Superior temporal gyrus (tissue), 1 donor: ENCODE results near the gene SLC47A1.
"Not testable (repeated sequence)": the region's sequence is repeated elsewhere in the genome, so short reads cannot be mapped to it uniquely, and the experiment has no call there.

Source experiments
- DNase-seq: peaks from one replicate; pipeline ENCODE4 v3.0.0-alpha.2; 2016; ENCODE audit errors: extremely low spot score

The SLC47A1 gene

DNA sequence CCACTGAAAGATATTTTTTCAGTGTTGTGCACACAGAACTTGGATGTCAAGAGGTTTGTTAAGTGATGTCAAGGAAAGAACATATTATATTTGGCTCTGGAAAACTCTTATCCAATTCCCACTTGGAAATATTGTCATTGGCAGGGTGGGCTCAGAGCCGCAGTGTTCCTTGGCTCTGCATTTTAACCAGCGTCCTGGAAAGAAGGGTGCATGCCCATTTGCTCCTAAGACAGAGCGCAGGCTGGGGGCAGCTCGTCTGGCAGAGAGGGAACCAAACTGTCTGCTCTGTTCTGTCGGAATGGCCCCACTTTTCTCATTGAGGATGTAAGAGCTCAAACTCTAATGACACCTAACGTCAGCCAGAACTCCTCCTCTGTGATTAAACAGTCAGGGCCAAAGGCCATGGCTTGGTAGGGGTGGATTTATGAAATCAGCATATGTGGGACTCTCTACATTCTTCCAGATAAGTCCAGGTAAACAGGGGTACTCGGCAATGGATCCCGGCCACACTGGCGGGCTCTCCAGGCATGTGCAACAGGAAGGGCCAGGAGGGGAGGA lies 18.0 kb downstream of the SLC47A1 start:
- DNase-seq: no peak

DNA sequence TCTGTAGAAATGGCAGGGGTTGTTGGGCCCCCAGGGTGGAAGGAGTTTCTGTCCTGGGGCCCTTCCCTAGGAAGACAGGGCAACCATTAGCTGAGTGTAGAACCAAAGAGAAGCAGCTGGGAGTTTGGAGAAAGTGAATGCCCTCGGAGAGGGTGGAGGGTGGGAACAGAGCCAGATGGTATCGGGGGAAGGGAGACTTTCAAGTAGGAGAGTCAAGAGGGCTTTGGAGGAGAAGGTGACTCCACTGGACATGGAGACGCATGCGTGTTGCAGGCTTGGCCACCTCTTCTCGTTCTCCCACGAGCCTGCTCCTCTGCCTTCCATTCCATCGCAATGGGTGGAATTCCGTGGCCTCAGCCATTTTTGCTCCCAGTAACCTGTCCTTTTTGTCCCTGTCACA lies 19.4 kb downstream of the SLC47A1 start:
- DNase-seq: no peak

- DNase-seq: no peak
These were observed 20.7 kb downstream of the SLC47A1 start for GRCh38 chr17:19554393-19554792.

DNA sequence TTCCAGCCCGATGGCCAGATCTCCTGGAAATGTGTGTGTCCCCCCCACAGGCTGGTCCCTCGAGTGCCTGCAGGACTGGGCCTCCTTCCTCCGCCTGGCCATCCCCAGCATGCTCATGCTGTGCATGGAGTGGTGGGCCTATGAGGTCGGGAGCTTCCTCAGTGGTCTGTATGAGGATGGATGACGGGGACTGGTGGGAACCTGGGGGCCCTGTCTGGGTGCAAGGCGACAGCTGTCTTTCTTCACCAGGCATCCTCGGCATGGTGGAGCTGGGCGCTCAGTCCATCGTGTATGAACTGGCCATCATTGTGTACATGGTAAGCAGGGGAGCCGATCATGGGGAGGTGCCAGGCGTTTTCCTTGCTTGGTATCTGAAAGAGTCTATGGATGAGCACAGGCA lies 22.1 kb downstream of the SLC47A1 start:
- no peak for DNase-seq

DNA sequence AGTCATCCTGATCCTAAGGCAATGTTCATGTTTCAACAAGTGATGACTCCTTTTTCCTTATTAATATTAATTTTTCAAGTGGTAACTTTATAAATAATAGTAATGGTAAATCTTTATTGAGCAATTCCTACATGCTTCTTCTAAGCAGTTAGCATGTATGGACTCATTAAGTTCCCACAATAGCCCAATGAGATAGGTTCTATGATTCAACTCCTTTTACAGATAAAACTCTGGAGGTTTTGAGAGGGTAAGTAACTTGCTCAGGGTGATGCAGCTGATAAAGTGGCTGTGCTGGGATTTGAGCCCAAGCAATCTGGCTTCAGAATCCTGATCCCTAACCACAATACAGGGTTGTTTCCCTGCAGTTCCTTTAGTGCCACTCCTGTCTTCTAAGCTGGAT lies 25.3 kb downstream of the SLC47A1 start:
- no peak for DNase-seq

DNA sequence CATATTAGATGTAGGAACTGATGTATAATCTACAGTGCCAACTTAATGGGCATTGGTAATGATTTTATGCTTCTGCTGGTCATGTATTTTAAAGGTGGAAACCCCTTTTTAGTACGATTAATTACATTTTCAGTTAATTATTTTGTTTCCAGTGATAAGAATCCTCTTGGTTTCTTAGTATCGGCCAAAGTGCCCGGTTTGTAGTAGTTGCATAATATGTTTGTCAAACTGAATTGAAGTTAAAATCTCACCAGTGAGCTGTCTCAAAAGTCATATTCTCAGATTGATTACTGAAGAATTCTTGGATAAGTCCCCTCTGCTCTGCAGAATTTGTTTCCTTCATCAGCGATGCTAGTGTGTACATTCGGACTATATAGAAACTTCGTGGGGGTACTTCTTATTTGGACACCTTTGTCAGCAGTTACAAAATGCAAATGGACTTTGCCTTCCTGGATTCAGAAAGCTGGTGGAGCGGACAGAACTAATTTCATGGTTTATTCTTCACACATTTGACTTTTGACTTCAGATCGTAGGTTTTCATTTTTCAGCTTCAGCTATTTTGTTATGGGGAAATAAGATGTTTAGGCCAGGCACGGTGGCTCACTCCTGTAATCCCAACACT lies 28.2 kb downstream of the SLC47A1 start:
- no peak for DNase-seq

GRCh38 chr17:19565817-19566575 lies 32.3 kb downstream of the SLC47A1 start:
- DNase-seq: no peak

GRCh38 chr17:19567216-19568015 lies 33.8 kb downstream of the SLC47A1 start:
- DNase-seq: no peak

- DNase-seq: no peak
These were observed 34.3 kb downstream of the SLC47A1 start for GRCh38 chr17:19568016-19568350.

GRCh38 chr17:19569785-19570543 lies 36.3 kb downstream of the SLC47A1 start:
- DNase-seq: no peak

DNA sequence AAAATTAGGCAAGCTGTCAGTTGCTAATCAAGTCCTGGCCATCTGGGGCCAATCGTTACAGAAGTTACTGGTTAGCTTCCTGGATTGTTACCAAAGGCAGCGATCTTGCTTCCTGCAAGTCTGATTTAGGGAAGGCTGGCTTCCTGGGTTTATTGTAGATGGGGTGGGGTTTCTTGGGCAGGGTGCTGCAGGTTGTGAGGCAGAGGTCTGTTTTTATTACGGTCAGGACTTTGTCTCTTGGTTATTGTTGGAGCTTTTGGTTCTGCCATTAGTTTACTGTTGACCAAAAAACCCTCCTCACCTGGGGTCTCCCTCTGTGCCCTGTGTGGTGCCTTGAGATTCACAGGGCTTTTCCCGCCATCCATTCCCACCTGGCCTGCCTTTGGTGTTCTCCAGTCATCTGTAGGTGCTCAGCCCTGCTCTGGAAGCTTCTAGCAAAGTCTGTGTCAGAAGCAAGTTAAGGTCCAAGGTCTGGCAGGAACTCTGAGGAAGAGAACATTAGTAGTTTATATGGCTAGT lies 36.9 kb downstream of the SLC47A1 start:
- no peak for DNase-seq

- DNase-seq: no peak
These were observed 39.4 kb downstream of the SLC47A1 start for GRCh38 chr17:19573075-19573474.

DNA sequence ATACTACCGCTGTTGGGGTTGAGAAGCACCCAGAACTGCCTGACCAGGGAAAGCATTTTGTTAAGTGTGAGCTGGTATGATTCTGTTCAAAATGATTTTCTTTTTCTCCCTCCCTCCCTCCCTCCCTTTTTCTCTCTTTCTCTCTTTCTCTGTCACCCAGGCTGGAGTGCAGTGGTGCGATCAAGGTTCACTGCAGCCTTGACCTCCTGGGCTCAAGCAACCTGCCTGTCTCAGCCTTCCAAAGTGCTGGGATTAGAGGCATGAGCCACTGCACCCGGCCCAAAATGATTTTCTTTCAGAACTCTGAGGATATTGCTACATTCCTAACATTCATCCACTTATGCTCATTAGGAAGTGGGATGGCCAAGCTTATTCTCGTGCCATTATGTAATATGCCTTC lies 41.3 kb downstream of the SLC47A1 start:
- DNase-seq: no peak

- DNase-seq: peak; percentile 16
These were observed 44.9 kb downstream of the SLC47A1 start for GRCh38 chr17:19578545-19578944.

DNA sequence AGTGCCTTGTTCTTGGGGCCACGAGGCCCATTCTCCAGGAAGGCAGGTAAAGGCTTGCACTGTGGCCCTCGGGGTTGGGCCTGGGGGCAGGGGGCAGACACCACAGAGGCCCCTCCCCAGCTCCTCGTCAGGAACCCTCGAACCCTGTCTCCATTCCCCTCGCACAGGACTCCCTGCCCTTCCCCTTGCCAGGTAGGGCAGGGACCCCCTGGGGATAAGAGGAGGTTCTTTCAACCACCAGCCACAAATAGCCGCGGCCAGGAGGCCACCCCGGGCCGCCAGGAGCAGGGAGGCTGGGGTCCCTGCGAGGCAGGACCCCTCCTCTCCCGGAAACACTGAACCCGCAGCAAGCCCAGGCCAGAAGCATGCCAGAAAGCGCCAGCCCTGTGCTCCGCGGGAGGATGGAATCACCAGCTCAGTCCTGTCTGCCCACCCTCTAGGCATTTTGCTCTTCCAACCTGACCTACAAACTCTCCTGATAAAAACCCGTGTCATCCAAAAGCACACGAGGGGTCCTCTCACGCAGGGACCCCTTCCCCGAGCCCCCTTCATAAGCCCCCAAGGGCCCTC lies 45.6 kb downstream of the SLC47A1 start:
- no peak for DNase-seq

GRCh38 chr17:19579867-19580565 lies 46.4 kb downstream of the SLC47A1 start:
- DNase-seq: no peak

DNA sequence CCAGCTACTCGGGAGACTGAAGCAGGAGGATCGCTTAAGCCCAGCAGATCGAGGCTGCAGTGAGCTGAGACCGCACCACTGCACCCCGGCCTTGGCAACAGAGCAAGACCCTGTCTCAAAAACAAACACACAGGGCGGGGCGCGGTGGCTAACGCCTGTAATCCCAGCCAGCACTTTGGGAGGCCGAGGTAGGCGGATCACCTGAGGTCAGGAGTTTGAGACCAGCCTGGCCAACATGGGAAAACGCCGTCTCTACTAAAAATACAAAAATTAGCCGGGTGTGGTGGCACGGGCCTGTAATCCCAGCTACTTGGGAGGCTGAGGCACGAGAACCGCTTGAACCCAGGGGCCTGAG lies 46.9 kb downstream of the SLC47A1 start:
- not testable (repeated sequence) for DNase-seq

DNA sequence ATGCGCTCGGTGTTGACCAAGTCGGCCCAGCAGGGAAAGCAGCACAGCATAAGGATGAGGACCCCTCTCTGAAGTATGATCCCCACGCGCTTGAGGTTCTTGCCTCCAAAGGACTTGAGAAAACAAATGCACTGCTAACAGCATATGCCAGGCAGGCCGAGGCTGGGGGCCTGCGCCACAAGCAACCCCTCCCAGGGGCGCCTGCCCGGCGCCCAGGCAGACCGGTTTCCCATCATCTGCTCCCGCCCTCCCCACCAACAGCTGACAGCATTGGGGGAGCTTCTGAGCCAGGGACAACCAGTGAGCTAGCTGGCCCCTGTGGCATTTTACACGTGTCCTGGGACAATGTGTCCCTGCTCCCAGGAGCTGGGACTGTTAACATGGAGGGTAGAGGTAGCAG lies 48.5 kb downstream of the SLC47A1 start:
- DNase-seq: not testable (repeated sequence)

- DNase-seq: no peak
These were observed 50.2 kb downstream of the SLC47A1 start for GRCh38 chr17:19583871-19584270.

GRCh38 chr17:19590451-19590850 lies 56.8 kb downstream of the SLC47A1 start:
- no peak for DNase-seq
